ENCODE measurements around the gene CHD2. TPM values are rescaled to one million over a fixed set of nuclear protein-coding genes. Genes with fewer than 3 reads are reported as not detected.

CHD2 gene
- polyA plus RNA-seq, 4 donors, result 29.2 to 75.5 (median 32.2) TPM

DNA sequence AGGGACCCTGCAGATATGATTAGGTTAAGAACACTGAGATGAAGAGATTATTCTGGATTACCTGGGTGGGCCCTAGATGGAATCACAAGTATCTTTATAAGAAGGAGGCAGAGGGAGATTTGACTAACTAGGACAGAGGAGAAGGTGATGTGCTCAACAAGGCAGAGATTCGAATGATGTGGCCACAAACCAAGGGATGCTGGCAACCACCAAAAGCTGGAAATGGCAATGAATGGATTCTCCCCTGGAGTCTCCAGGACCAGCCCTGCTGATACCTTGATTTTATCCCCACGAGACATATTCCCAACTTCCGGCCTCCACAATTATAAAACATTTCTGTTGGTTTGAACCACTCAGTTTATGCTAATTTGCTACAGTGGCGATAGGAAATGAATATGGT, 146.0 kb downstream of the CHD2 start:
- Histone ChIP-seq H3K27me3 (ENCODE audit: control insufficient read depth in 3 of 3, insufficient read depth in 3 of 3, low read length in 3 of 3) (no peaks in the 10 kb centered on the region), H3K36me3 (ENCODE audit: control insufficient read depth in 3 of 3, insufficient read depth in 2 of 3, low read depth in 1 of 3, low read length in 3 of 3) (peaks cover 0 to 23% (median 0%) of the 10 kb centered on the region in 3 donors)
- FAIRE-seq, result no peak

DNA sequence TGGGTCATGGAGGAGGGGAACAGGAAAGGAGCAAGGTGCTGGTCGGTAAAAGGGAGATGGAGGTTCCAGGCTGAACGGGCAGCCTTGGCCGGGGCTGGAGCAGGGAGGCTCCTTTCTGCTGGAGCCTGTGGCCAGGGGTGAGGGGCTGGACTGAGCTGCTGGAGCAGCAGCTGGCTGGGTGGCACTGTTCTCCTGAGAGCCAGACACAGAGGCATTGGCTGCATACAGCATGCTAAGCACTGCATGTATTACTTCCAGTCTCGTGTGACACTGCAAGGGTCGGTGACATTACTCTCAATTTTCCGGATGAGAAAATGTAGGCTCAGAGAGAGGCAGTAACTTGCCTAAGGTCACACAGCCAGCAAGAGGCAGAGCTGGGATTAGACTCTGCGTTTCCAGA, 146.6 kb downstream of the CHD2 start:
- WGBS, 3 donors, result 64 to 73% (median 69%) methylated on average over 7 of the region's 7 CpGs
- FAIRE-seq, result no peak
- peaks cover 0 to 3% of the 10 kb centered on the region in 2 donors for H3K9me3 ChIP-seq (ENCODE audit: control insufficient read depth in 2 of 2, insufficient read depth in 1 of 2, low read depth in 1 of 2, low read length in 1 of 2)
- no peak for DNase-seq
- H3K36me3 ChIP-seq (ENCODE audit: control insufficient read depth in 3 of 3, insufficient read depth in 2 of 3, low read depth in 1 of 3, low read length in 3 of 3), result peaks cover 0 to 29% (median 0%) of the 10 kb centered on the region in 3 donors
- no peak overlapping the region for H3K27ac ChIP-seq (ENCODE audit: low read depth in 1 of 3, low read length in 2 of 3)
- no peaks in the 10 kb centered on the region for H3K27me3 ChIP-seq (ENCODE audit: control insufficient read depth in 3 of 3, insufficient read depth in 3 of 3, low read length in 3 of 3)
- no peak overlapping the region for H3K4me3 ChIP-seq (ENCODE audit: low read depth in 1 of 3, low read length in 3 of 3)
- H3K4me1 ChIP-seq (ENCODE audit: control insufficient read depth in 3 of 3, insufficient read depth in 2 of 3, low read depth in 1 of 3, low read length in 2 of 3), result no peaks in the 10 kb centered on the region

More for the DNA sequence above, 146.0 kb downstream of the CHD2 start:
- no peak for DNase-seq
- 91 to 95% (median 92%) methylated on average over 4 of the region's 4 CpGs for WGBS, 3 donors
- Histone ChIP-seq H3K9me3 (ENCODE audit: control insufficient read depth in 2 of 2, insufficient read depth in 1 of 2, low read depth in 1 of 2, low read length in 1 of 2) (peaks cover 0 to 3% of the 10 kb centered on the region in 2 donors), H3K4me3 (ENCODE audit: low read depth in 1 of 3, low read length in 3 of 3) (no peak overlapping the region), H3K27ac (ENCODE audit: low read depth in 1 of 3, low read length in 2 of 3) (no peak overlapping the region), H3K4me1 (ENCODE audit: control insufficient read depth in 3 of 3, insufficient read depth in 2 of 3, low read depth in 1 of 3, low read length in 2 of 3) (no peaks in the 10 kb centered on the region)

DNA sequence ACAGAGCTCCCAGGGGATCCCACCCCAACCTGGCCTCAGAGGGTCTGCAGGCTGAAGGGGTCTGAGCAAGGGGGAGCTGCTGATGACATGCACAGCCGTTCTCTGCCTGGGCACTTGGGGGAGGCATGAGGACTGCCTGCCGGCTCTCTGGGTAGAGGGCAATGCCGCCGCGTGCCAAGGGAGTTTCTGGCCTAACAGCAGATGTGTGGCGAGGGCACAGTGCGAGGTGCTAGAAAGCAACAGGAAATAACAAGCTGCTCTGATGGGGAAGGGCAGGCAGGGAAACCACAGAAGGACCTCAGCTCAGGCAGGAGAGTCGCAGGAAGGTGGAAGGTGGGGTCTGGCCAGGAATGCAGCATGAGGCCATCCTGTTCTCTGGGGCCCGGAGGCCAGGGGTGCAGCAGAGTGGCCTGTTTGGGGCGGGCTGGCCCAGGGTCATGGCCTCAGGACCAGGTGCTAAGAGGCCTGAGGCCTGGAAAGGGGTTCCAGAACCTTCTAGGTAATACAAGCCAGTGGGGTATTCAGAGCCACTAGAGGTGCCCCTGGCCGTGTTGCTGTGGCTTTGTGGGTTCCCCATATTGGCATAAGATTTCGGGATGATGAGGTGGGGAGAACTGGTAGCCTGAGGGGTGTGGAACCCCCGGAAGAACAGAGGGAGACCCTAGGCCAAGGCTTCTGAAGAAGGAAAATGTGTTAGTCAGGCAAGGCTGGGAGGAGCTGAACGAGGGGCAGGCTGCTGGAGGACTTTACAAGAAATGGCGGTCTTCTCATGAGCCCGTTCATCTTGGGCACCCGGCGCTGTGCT, 147.7 kb downstream of the CHD2 start:
- Histone ChIP-seq H3K9me3 (ENCODE audit: control insufficient read depth in 2 of 2, insufficient read depth in 1 of 2, low read depth in 1 of 2, low read length in 1 of 2) (peaks cover 0 to 3% of the 10 kb centered on the region in 2 donors), H3K36me3 (ENCODE audit: control insufficient read depth in 3 of 3, insufficient read depth in 2 of 3, low read depth in 1 of 3, low read length in 3 of 3) (peaks cover 0 to 34% (median 0%) of the 10 kb centered on the region in 3 donors), H3K4me3 (ENCODE audit: low read depth in 1 of 3, low read length in 3 of 3) (no peak overlapping the region), H3K4me1 (ENCODE audit: control insufficient read depth in 3 of 3, insufficient read depth in 2 of 3, low read depth in 1 of 3, low read length in 2 of 3) (no peaks in the 10 kb centered on the region), H3K27me3 (ENCODE audit: control insufficient read depth in 3 of 3, insufficient read depth in 3 of 3, low read length in 3 of 3) (no peaks in the 10 kb centered on the region), H3K27ac (ENCODE audit: low read depth in 1 of 3, low read length in 2 of 3) (no peak overlapping the region)
- WGBS, 3 donors, result 70 to 75% (median 73%) methylated on average over 17 to 18 of the region's 18 CpGs
- FAIRE-seq (no peak), DNase-seq (no peak)

DNA sequence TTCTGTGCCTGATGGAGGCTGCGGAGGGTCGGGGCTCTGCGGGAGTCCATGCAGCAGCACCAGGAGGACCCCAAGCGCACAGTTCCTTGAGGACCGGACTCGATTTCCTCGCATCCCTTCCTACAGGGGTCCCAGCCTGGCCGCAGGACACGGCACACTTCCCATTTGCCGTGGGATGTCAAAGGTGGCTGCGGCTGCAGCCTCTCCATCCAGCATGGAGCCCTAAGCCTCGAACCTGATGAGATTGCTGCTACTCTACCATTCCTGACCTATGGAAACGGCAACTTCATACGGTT, 148.2 kb downstream of the CHD2 start:
- no peak overlapping the region for H3K27ac ChIP-seq (ENCODE audit: low read depth in 1 of 3, low read length in 2 of 3)
- no peaks in the 10 kb centered on the region for H3K27me3 ChIP-seq (ENCODE audit: control insufficient read depth in 3 of 3, insufficient read depth in 3 of 3, low read length in 3 of 3)
- H3K9me3 ChIP-seq (ENCODE audit: control insufficient read depth in 2 of 2, insufficient read depth in 1 of 2, low read depth in 1 of 2, low read length in 1 of 2), result peaks cover 0 to 3% of the 10 kb centered on the region in 2 donors
- no peak for FAIRE-seq
- no peaks in the 10 kb centered on the region for H3K4me1 ChIP-seq (ENCODE audit: control insufficient read depth in 3 of 3, insufficient read depth in 2 of 3, low read depth in 1 of 3, low read length in 2 of 3)
- no peak overlapping the region for H3K4me3 ChIP-seq (ENCODE audit: low read depth in 1 of 3, low read length in 3 of 3)
- H3K36me3 ChIP-seq (ENCODE audit: control insufficient read depth in 3 of 3, insufficient read depth in 2 of 3, low read depth in 1 of 3, low read length in 3 of 3), result peaks cover 0 to 34% (median 0%) of the 10 kb centered on the region in 3 donors
- 89 to 91% (median 91%) methylated on average over 14 of the region's 14 CpGs for WGBS, 3 donors
- DNase-seq, result no peak

DNA sequence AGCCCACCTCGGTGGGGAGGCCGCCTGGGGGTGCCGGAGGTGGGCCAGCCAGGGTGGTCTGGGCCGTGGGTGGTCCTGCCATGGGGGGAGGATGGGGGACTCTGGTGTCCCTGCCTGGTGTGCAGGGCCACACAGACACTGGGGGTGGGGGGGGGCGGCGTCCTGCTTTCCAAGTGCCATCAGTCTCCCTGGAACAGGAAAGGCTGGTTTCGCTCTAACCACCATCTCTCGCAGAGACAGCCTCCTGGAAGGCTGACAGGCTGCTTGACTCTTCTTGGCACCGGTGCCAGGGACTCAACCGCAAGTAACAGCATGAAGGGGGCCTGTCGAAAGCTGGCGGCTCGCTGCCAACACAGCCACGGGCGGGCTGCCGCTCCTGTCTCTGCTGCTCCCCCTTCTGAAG, 148.6 kb downstream of the CHD2 start:
- no peaks in the 10 kb centered on the region for H3K27me3 ChIP-seq (ENCODE audit: control insufficient read depth in 3 of 3, insufficient read depth in 3 of 3, low read length in 3 of 3)
- H3K4me3 ChIP-seq (ENCODE audit: low read depth in 1 of 3, low read length in 3 of 3), result no peak overlapping the region
- FAIRE-seq, result no peak
- no peak overlapping the region for H3K27ac ChIP-seq (ENCODE audit: low read depth in 1 of 3, low read length in 2 of 3)
- peaks cover 0 to 3% of the 10 kb centered on the region in 2 donors for H3K9me3 ChIP-seq (ENCODE audit: control insufficient read depth in 2 of 2, insufficient read depth in 1 of 2, low read depth in 1 of 2, low read length in 1 of 2)
- peaks cover 0 to 34% (median 0%) of the 10 kb centered on the region in 3 donors for H3K36me3 ChIP-seq (ENCODE audit: control insufficient read depth in 3 of 3, insufficient read depth in 2 of 3, low read depth in 1 of 3, low read length in 3 of 3)
- WGBS, 3 donors, result 69 to 76% (median 73%) methylated on average over 13 to 16 of the region's 16 CpGs
- DNase-seq, result no peak
- no peaks in the 10 kb centered on the region for H3K4me1 ChIP-seq (ENCODE audit: control insufficient read depth in 3 of 3, insufficient read depth in 2 of 3, low read depth in 1 of 3, low read length in 2 of 3)

DNA sequence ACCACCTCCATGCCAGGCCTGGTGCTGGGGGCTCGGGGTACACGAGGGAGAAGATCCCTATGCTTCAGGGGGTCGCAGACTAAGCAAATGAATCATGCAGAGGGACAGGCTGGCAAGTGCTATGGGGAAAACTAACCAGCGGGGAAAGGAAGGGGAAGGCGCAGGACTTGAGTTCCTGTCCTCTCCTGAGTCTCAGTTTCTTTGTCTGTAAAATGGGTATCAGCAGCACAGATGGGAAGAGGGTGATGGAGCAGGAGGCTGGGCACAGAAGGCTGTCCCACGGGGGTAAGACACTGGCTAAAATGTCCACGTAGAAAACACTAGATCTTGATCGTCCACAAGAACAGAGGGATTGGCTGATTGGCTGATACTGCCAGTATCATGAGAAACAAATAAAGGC, 149.1 kb downstream of the CHD2 start:
- DNase-seq (no peak), FAIRE-seq (no peak)
- H3K9me3 ChIP-seq (ENCODE audit: control insufficient read depth in 2 of 2, insufficient read depth in 1 of 2, low read depth in 1 of 2, low read length in 1 of 2), result peaks cover 0 to 3% of the 10 kb centered on the region in 2 donors
- peaks cover 0 to 31% (median 0%) of the 10 kb centered on the region in 3 donors for H3K36me3 ChIP-seq (ENCODE audit: control insufficient read depth in 3 of 3, insufficient read depth in 2 of 3, low read depth in 1 of 3, low read length in 3 of 3)
- WGBS, 3 donors, result 72 to 81% (median 77%) methylated on average over 8 of the region's 8 CpGs
- H3K27ac ChIP-seq (ENCODE audit: low read depth in 1 of 3, low read length in 2 of 3), result no peak overlapping the region
- H3K4me3 ChIP-seq (ENCODE audit: low read depth in 1 of 3, low read length in 3 of 3), result no peak overlapping the region
- no peaks in the 10 kb centered on the region for H3K27me3 ChIP-seq (ENCODE audit: control insufficient read depth in 3 of 3, insufficient read depth in 3 of 3, low read length in 3 of 3)
- no peaks in the 10 kb centered on the region for H3K4me1 ChIP-seq (ENCODE audit: control insufficient read depth in 3 of 3, insufficient read depth in 2 of 3, low read depth in 1 of 3, low read length in 2 of 3)

DNA sequence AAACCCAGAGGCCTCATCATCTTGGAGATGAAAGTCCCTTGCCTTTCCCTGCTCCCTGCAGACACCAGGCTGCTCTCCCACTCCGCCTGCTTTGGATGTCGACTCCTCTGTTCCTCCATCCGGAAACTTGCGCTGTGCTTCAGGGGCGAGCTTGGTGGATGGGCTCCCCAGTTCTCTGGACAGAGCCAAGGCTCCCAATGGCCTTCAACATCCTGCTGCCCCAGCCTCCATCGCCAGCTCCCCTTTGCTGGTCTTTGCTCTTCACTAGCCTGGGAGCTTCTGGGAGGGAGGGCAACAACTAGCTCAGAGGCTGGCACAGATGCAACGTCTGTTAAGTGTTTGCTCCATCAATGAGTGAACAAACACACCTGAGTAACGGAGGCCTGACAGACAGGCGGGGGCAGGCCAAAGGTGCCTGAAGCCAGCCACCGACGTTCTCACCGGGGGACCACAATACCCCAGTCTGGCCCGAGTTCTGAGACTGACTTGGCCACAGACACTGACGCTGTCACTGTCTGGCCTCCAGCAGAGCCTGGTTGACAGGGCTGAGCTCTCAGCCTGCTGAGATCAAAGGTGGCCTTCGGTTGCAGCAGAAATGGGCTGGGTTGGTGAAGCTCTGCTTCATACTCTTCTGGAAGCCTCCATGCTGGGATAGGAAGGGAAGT, 149.9 kb downstream of the CHD2 start:
- Histone ChIP-seq H3K27me3 (ENCODE audit: control insufficient read depth in 3 of 3, insufficient read depth in 3 of 3, low read length in 3 of 3) (no peaks in the 10 kb centered on the region), H3K36me3 (ENCODE audit: control insufficient read depth in 3 of 3, insufficient read depth in 2 of 3, low read depth in 1 of 3, low read length in 3 of 3) (peaks cover 0 to 29% (median 0%) of the 10 kb centered on the region in 3 donors), H3K9me3 (ENCODE audit: control insufficient read depth in 2 of 2, insufficient read depth in 1 of 2, low read depth in 1 of 2, low read length in 1 of 2) (peaks cover 0 to 3% of the 10 kb centered on the region in 2 donors), H3K4me1 (ENCODE audit: control insufficient read depth in 3 of 3, insufficient read depth in 2 of 3, low read depth in 1 of 3, low read length in 2 of 3) (no peaks in the 10 kb centered on the region), H3K4me3 (ENCODE audit: low read depth in 1 of 3, low read length in 3 of 3) (no peak overlapping the region), H3K27ac (ENCODE audit: low read depth in 1 of 3, low read length in 2 of 3) (no peak overlapping the region)
- DNase-seq, result no peak
- FAIRE-seq, result no peak
- whole genome bisulfite sequencing, 3 donors, result 56 to 69% (median 56%) methylated on average over 15 of the region's 15 CpGs

DNA sequence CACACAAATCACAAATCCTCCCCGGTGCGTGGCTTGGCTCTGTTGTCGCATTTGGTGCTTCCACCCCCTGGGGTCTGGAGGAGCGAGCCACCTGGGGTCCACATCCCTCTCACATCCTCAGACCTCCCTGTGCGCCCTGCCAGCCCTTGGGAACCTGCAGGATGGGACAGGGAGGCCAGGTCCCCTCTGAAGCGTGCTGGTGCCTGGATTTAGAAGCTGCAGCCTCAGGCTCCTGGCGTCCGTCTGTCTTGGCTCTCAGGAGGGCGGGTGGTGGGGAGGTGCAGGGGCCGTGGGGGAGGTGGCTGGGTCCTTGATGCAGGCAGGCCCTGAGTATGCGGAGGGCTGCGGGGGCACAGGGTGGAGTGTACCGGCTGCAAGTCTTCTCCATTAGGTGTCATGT, 150.5 kb downstream of the CHD2 start:
- no peak for FAIRE-seq
- H3K4me1 ChIP-seq (ENCODE audit: control insufficient read depth in 3 of 3, insufficient read depth in 2 of 3, low read depth in 1 of 3, low read length in 2 of 3), result no peaks in the 10 kb centered on the region
- WGBS, 3 donors, result 89 to 91% (median 90%) methylated on average over 13 of the region's 13 CpGs
- H3K4me3 ChIP-seq (ENCODE audit: low read depth in 1 of 3, low read length in 3 of 3), result no peak overlapping the region
- peaks cover 0 to 3% of the 10 kb centered on the region in 2 donors for H3K9me3 ChIP-seq (ENCODE audit: control insufficient read depth in 2 of 2, insufficient read depth in 1 of 2, low read depth in 1 of 2, low read length in 1 of 2)
- H3K27me3 ChIP-seq (ENCODE audit: control insufficient read depth in 3 of 3, insufficient read depth in 3 of 3, low read length in 3 of 3), result no peaks in the 10 kb centered on the region
- H3K27ac ChIP-seq (ENCODE audit: low read depth in 1 of 3, low read length in 2 of 3), result no peak overlapping the region
- no peak for DNase-seq
- H3K36me3 ChIP-seq (ENCODE audit: control insufficient read depth in 3 of 3, insufficient read depth in 2 of 3, low read depth in 1 of 3, low read length in 3 of 3), result peaks cover 0 to 27% (median 0%) of the 10 kb centered on the region in 3 donors
